ENCODE data around the gene GPR132.

Gene GPR132

GRCh38 chr14:105021656-105022275 lies 43.5 kb downstream of the GPR132 start:
- peak overlapping the region; percentile 60 for H3K4me3 ChIP-seq (ENCODE audit: insufficient read depth, low read depth, low read length, poor library complexity, severe bottlenecking)
- no peaks in the 10 kb centered on the region for H3K9me3 ChIP-seq (ENCODE audit: control insufficient read depth, low read length)
- H3K27me3 ChIP-seq (replicated peaks; ENCODE audit: control insufficient read depth, insufficient read depth, low read length, poor library complexity, severe bottlenecking), result no peaks in the 10 kb centered on the region
- peak overlapping the region; percentile 76 for H3K27ac ChIP-seq (ENCODE audit: insufficient read depth, low read length, poor library complexity, severe bottlenecking)
- no peaks in the 10 kb centered on the region for H3K36me3 ChIP-seq (ENCODE audit: control insufficient read depth, insufficient read depth, low read length)
- H3K4me1 ChIP-seq (ENCODE audit: control insufficient read depth, insufficient read depth, low read length, poor library complexity, severe bottlenecking), result peaks cover 24% of the 10 kb centered on the region
- DNase-seq, result peak in 1 of 3 donors; percentile 14

- no peaks in the 10 kb centered on the region for H3K9me3 ChIP-seq (ENCODE audit: control insufficient read depth, low read length)
- peaks cover 24% of the 10 kb centered on the region for H3K4me1 ChIP-seq (ENCODE audit: control insufficient read depth, insufficient read depth, low read length, poor library complexity, severe bottlenecking)
- H3K27me3 ChIP-seq (replicated peaks; ENCODE audit: control insufficient read depth, insufficient read depth, low read length, poor library complexity, severe bottlenecking), result no peaks in the 10 kb centered on the region
- no peaks in the 10 kb centered on the region for H3K36me3 ChIP-seq (ENCODE audit: control insufficient read depth, insufficient read depth, low read length)
- peak; percentile 95 to 98 (median 96) for DNase-seq
- peak within 1 kb of the TSS; percentile 65 for H3K4me3 ChIP-seq (ENCODE audit: insufficient read depth, low read depth, low read length, poor library complexity, severe bottlenecking)
- H3K27ac ChIP-seq (ENCODE audit: insufficient read depth, low read length, poor library complexity, severe bottlenecking), result peak within 1 kb of the TSS; percentile 83
Observed at GRCh38 chr14:105020815-105021655, 44.2 kb downstream of the GPR132 start, which contains the start of gene CDCA4. TSS of gene CDCA4 (minus strand) at chr14:105021083. CDS start at chr14:105011929, 9,154 bp downstream.

- Histone ChIP-seq H3K4me3 (ENCODE audit: insufficient read depth, low read depth, low read length, poor library complexity, severe bottlenecking) (peak overlapping the region; percentile 65), H3K36me3 (ENCODE audit: control insufficient read depth, insufficient read depth, low read length) (no peaks in the 10 kb centered on the region), H3K27me3 (replicated peaks; ENCODE audit: control insufficient read depth, insufficient read depth, low read length, poor library complexity, severe bottlenecking) (no peaks in the 10 kb centered on the region), H3K9me3 (ENCODE audit: control insufficient read depth, low read length) (no peaks in the 10 kb centered on the region), H3K4me1 (ENCODE audit: control insufficient read depth, insufficient read depth, low read length, poor library complexity, severe bottlenecking) (peaks cover 24% of the 10 kb centered on the region), H3K27ac (ENCODE audit: insufficient read depth, low read length, poor library complexity, severe bottlenecking) (peak overlapping the region; percentile 83)
- DNase-seq, result peak; percentile 64 to 65 (median 64)
Observed at GRCh38 chr14:105019861-105020814, 45.1 kb downstream of the GPR132 start.

GRCh38 chr14:105018414-105018813 lies 46.8 kb downstream of the GPR132 start:
- Histone ChIP-seq H3K4me1 (ENCODE audit: control insufficient read depth, insufficient read depth, low read length, poor library complexity, severe bottlenecking) (peaks cover 29% of the 10 kb centered on the region), H3K4me3 (ENCODE audit: insufficient read depth, low read depth, low read length, poor library complexity, severe bottlenecking) (no peak overlapping the region), H3K27me3 (replicated peaks; ENCODE audit: control insufficient read depth, insufficient read depth, low read length, poor library complexity, severe bottlenecking) (no peaks in the 10 kb centered on the region), H3K36me3 (ENCODE audit: control insufficient read depth, insufficient read depth, low read length) (no peaks in the 10 kb centered on the region), H3K27ac (ENCODE audit: insufficient read depth, low read length, poor library complexity, severe bottlenecking) (no peak overlapping the region), H3K9me3 (ENCODE audit: control insufficient read depth, low read length) (no peaks in the 10 kb centered on the region)
- no peak for DNase-seq

- H3K4me3 ChIP-seq (ENCODE audit: insufficient read depth, low read depth, low read length, poor library complexity, severe bottlenecking), result no peak overlapping the region
- H3K9me3 ChIP-seq (ENCODE audit: control insufficient read depth, low read length), result no peaks in the 10 kb centered on the region
- no peaks in the 10 kb centered on the region for H3K27me3 ChIP-seq (replicated peaks; ENCODE audit: control insufficient read depth, insufficient read depth, low read length, poor library complexity, severe bottlenecking)
- peak overlapping the region; percentile 16 for H3K27ac ChIP-seq (ENCODE audit: insufficient read depth, low read length, poor library complexity, severe bottlenecking)
- peaks cover 21% of the 10 kb centered on the region for H3K4me1 ChIP-seq (ENCODE audit: control insufficient read depth, insufficient read depth, low read length, poor library complexity, severe bottlenecking)
- no peak for DNase-seq
- H3K36me3 ChIP-seq (ENCODE audit: control insufficient read depth, insufficient read depth, low read length), result peaks cover 8% of the 10 kb centered on the region
Observed at GRCh38 chr14:105015905-105016304, 49.3 kb downstream of the GPR132 start.

GRCh38 chr14:105015242-105015641 lies 50.0 kb downstream of the GPR132 start:
- Histone ChIP-seq H3K9me3 (ENCODE audit: control insufficient read depth, low read length) (no peaks in the 10 kb centered on the region), H3K4me1 (ENCODE audit: control insufficient read depth, insufficient read depth, low read length, poor library complexity, severe bottlenecking) (peaks cover 18% of the 10 kb centered on the region), H3K27ac (ENCODE audit: insufficient read depth, low read length, poor library complexity, severe bottlenecking) (peak overlapping the region; percentile 24), H3K27me3 (replicated peaks; ENCODE audit: control insufficient read depth, insufficient read depth, low read length, poor library complexity, severe bottlenecking) (no peaks in the 10 kb centered on the region), H3K4me3 (ENCODE audit: insufficient read depth, low read depth, low read length, poor library complexity, severe bottlenecking) (no peak overlapping the region), H3K36me3 (ENCODE audit: control insufficient read depth, insufficient read depth, low read length) (peaks cover 14% of the 10 kb centered on the region)
- peak in 1 of 3 donors; percentile 17 for DNase-seq

- Histone ChIP-seq H3K36me3 (ENCODE audit: control insufficient read depth, insufficient read depth, low read length) (peaks cover 20% of the 10 kb centered on the region), H3K9me3 (ENCODE audit: control insufficient read depth, low read length) (no peaks in the 10 kb centered on the region), H3K27me3 (replicated peaks; ENCODE audit: control insufficient read depth, insufficient read depth, low read length, poor library complexity, severe bottlenecking) (no peaks in the 10 kb centered on the region), H3K4me1 (ENCODE audit: control insufficient read depth, insufficient read depth, low read length, poor library complexity, severe bottlenecking) (peaks cover 14% of the 10 kb centered on the region), H3K4me3 (ENCODE audit: insufficient read depth, low read depth, low read length, poor library complexity, severe bottlenecking) (no peak overlapping the region), H3K27ac (ENCODE audit: insufficient read depth, low read length, poor library complexity, severe bottlenecking) (peak overlapping the region; percentile 24)
- DNase-seq, result no peak
Observed at GRCh38 chr14:105014631-105015030, 50.6 kb downstream of the GPR132 start.

GRCh38 chr14:105014032-105014431 lies 51.2 kb downstream of the GPR132 start:
- Histone ChIP-seq H3K4me1 (ENCODE audit: control insufficient read depth, insufficient read depth, low read length, poor library complexity, severe bottlenecking) (peaks cover 14% of the 10 kb centered on the region), H3K27ac (ENCODE audit: insufficient read depth, low read length, poor library complexity, severe bottlenecking) (no peak overlapping the region), H3K4me3 (ENCODE audit: insufficient read depth, low read depth, low read length, poor library complexity, severe bottlenecking) (no peak overlapping the region), H3K27me3 (replicated peaks; ENCODE audit: control insufficient read depth, insufficient read depth, low read length, poor library complexity, severe bottlenecking) (no peaks in the 10 kb centered on the region), H3K9me3 (ENCODE audit: control insufficient read depth, low read length) (no peaks in the 10 kb centered on the region), H3K36me3 (ENCODE audit: control insufficient read depth, insufficient read depth, low read length) (peaks cover 26% of the 10 kb centered on the region)
- DNase-seq, result no peak

- H3K27ac ChIP-seq (ENCODE audit: insufficient read depth, low read length, poor library complexity, severe bottlenecking), result no peak overlapping the region
- peaks cover 26% of the 10 kb centered on the region for H3K36me3 ChIP-seq (ENCODE audit: control insufficient read depth, insufficient read depth, low read length)
- H3K9me3 ChIP-seq (ENCODE audit: control insufficient read depth, low read length), result no peaks in the 10 kb centered on the region
- H3K4me1 ChIP-seq (ENCODE audit: control insufficient read depth, insufficient read depth, low read length, poor library complexity, severe bottlenecking), result peaks cover 9% of the 10 kb centered on the region
- no peak for DNase-seq
- H3K27me3 ChIP-seq (replicated peaks; ENCODE audit: control insufficient read depth, insufficient read depth, low read length, poor library complexity, severe bottlenecking), result no peaks in the 10 kb centered on the region
- no peak overlapping the region for H3K4me3 ChIP-seq (ENCODE audit: insufficient read depth, low read depth, low read length, poor library complexity, severe bottlenecking)
Observed at GRCh38 chr14:105013150-105013785, 52.0 kb downstream of the GPR132 start.

Measured in effector memory CD4-positive, alpha-beta T cell (primary cell).